Uterus (tissue), 4 donors: ENCODE data around the gene CTSD. TPM values are rescaled to one million over a fixed set of nuclear protein-coding genes. Genes with fewer than 3 reads are reported as not detected.

Experiments used
- DNase-seq, 2 donors: peaks; one replicate each; pipeline ENCODE4 v3.0.0-alpha.2; 2019 to 2020
- H3K27ac ChIP-seq, 2 donors: fragments of 200-600 bp; sonication (generic); 1 replicate in 1 of 2; 2 replicates in 1 of 2; pipeline ENCODE4 v1.5.1; 2016 to 2018
- H3K27me3 ChIP-seq, 2 donors: fragments of 200-600 bp; sonication (generic); one replicate each; pipeline ENCODE4 v1.5.1; 2018 to 2019; ENCODE audit warnings: control low read depth in 1 of 2
- H3K36me3 ChIP-seq, 2 donors: fragments of 200-600 bp; sonication (generic); one replicate each; pipeline ENCODE4 v1.5.1; 2019; ENCODE audit warnings: control low read depth in 1 of 2
- H3K4me1 ChIP-seq, 2 donors: fragments of 200-600 bp; sonication (generic); one replicate each; pipeline ENCODE4 v1.5.1; 2018 to 2019; ENCODE audit warnings: control low read depth in 1 of 2
- H3K4me3 ChIP-seq, 2 donors: fragments of 200-600 bp; sonication (generic); 1 replicate in 1 of 2; 2 replicates in 1 of 2; pipeline ENCODE4 v1.5.1; 2018 to 2019; ENCODE audit warnings: mild to moderate bottlenecking in 1 of 2
- H3K9me3 ChIP-seq, 2 donors: fragments of 200-600 bp; sonication (generic); one replicate each; pipeline ENCODE4 v1.5.1; 2019; ENCODE audit warnings: control low read depth in 1 of 2
- CTCF ChIP-seq, 4 experiments: fragments of 200-600 bp in 2 of 4; fragments of 450-650 bp in 2 of 4; sonication (generic) in 2 of 4; IDR thresholded peaks; one replicate each; pipeline ENCODE4 v1.5.1; 2016 to 2019; ENCODE audit warnings: antibody characterized with exemption in 4 of 4, mild to moderate bottlenecking in 2 of 4, moderate library complexity in 1 of 4
- POLR2A ChIP-seq, 2 donors: fragments of 450-650 bp; IDR thresholded peaks; one replicate each; pipeline ENCODE4 v1.6.1; 2016; ENCODE audit warnings: antibody characterized with exemption in 2 of 2, mild to moderate bottlenecking in 1 of 2, moderate library complexity in 1 of 2
- intact Hi-C: fragments of 100-400 bp; cut with DNase I; formaldehyde crosslinking; loops from one replicate; pipeline ENCODE4 v1.15.1; 2023; ENCODE audit warnings: low total_unique reads
- total RNA-seq, 4 donors: library from RNA; depleted of rRNA in 3 of 4; stranded (reverse); fragments of >200 nt in 3 of 4; gene quantifications; one replicate each; pipeline versions ENCODE4 v1.1.0 to v1.2.4, GENCODE V29; 2014 to 2023
- donor health status: DM: yes; HTN: yes; CAD: no.

CTSD gene
- total RNA-seq, 4 donors from 2014 or later: 80.0 to 188 (median 126) TPM

DNA sequence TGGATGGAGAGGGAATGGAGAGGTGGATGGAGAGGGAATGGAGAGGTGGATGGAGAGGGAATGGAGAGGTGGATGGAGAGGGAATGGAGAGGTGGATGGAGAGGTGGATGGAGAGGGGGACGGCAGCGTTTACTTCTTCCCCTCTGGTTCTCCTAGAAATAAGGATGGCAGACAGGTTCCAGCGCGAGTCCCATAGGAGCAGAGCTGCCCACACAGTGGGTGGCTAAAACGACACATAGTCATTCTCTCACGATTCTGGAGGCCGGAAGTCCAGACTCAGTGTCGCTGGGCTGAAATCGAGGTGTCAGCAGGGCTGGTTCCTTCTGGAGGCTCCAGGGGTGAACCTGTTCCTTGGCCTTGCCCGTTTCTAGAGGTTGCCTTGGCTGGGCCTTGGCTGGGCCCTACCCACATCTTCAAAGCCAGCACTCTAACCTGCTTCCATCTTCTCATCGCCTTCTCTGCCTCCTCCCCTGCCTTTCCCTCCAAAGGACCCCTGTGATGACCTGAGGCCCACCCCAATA is 12.7 kb upstream of the CTSD start:
- Histone ChIP-seq H3K36me3 (no peaks in the 10 kb centered on the region), H3K27ac (no peak overlapping the region), H3K27me3 (no peaks in the 10 kb centered on the region), H3K4me3 (no peak overlapping the region), H3K4me1 (no peaks in the 10 kb centered on the region), H3K9me3 (no peaks in the 10 kb centered on the region)
- intact Hi-C loops: no loop called here
- DNase-seq: no peak
- TF ChIP-seq CTCF (IDR thresholded peaks at IDR 0.05) (no peak), POLR2A (IDR thresholded peaks at IDR 0.05) (no peak)

DNA sequence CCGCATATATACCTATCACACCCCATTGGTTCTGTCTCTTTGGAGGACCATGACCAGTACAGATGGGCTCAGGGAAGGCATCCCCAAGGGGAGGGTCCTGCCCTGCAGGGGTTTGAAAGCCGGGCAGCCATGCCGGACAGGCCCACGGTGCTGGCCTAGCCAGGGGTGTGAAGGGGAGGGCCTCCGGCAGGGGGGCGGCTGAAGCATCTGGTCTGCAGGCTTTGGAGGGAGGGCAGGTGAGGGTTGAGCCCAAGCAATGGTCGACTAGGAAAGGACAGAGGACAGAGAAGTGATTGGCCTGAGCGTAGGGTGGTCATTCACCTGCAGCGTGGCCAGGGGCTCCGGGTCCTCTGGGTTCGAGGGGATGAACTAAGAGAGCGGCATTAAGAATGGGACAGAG is 11.2 kb upstream of the CTSD start:
- DNase-seq: no peak
- no peaks in the 10 kb centered on the region for H3K36me3 ChIP-seq
- intact Hi-C loops: no loop called here
- no peaks in the 10 kb centered on the region for H3K27me3 ChIP-seq
- no peak overlapping the region for H3K27ac ChIP-seq
- H3K9me3 ChIP-seq: no peaks in the 10 kb centered on the region
- H3K4me3 ChIP-seq: no peak overlapping the region
- H3K4me1 ChIP-seq: no peaks in the 10 kb centered on the region
- TF ChIP-seq CTCF (IDR thresholded peaks at IDR 0.05) (no peak), POLR2A (IDR thresholded peaks at IDR 0.05) (no peak)

- intact Hi-C loops: no loop called here
- Histone ChIP-seq H3K27ac (no peak overlapping the region), H3K36me3 (no peaks in the 10 kb centered on the region), H3K9me3 (no peaks in the 10 kb centered on the region), H3K4me1 (no peaks in the 10 kb centered on the region), H3K27me3 (no peaks in the 10 kb centered on the region), H3K4me3 (no peak overlapping the region)
- no peak for DNase-seq
- TF ChIP-seq CTCF (IDR thresholded peaks at IDR 0.05): no peak
- TF ChIP-seq POLR2A (IDR thresholded peaks at IDR 0.05): no peak
Observed at GRCh38 chr11:1773994-1774550, 10.3 kb upstream of the CTSD start.

GRCh38 chr11:1773131-1773993 is 9.6 kb upstream of the CTSD start:
- Histone ChIP-seq H3K9me3 (no peaks in the 10 kb centered on the region), H3K27ac (peak overlapping the region in 1 of 2 donors; percentile 41)

More at GRCh38 chr11:1773131-1773993, 9.6 kb upstream of the CTSD start:
- no peaks in the 10 kb centered on the region for H3K4me1 ChIP-seq
- no peak overlapping the region for H3K4me3 ChIP-seq
- no peaks in the 10 kb centered on the region for H3K36me3 ChIP-seq
- intact Hi-C loops: no loop called here
- no peaks in the 10 kb centered on the region for H3K27me3 ChIP-seq
- TF ChIP-seq CTCF (IDR thresholded peaks at IDR 0.05) (no peak), POLR2A (IDR thresholded peaks at IDR 0.05) (no peak)
- DNase-seq: peak in 1 of 2 donors; percentile 17
